A549 treated with AZD2906 at 1 μM for 4 hours (cell line): ENCODE results near the gene FH. TPM values are rescaled to one million over a fixed set of nuclear protein-coding genes. Genes with fewer than 3 reads are reported as not detected.

Experiments used
- total RNA-seq: library from RNA; stranded (reverse); fragments of 200-300 nt; extraction: Qiagen RNA extraction; gene quantifications from 5 replicates; pipeline ENCODE4 v1.2.3, GENCODE V29; 2022

The FH gene
- total RNA-seq = 81.2 to 86.5 TPM (median 85.4 TPM) in 5 replicates

GRCh38 chr1:241519308-241520079 lies at the start of gene FH:
Gene FH (minus strand): TSS chr1:241519755. CDS start chr1:241519722, 33 bp downstream.

GRCh38 chr1:241532162-241532531 lies 12.6 kb upstream of the FH start, which contains the start of gene KMO:
Gene KMO (plus strand): TSS chr1:241532378. CDS start chr1:241532445, 67 bp downstream.

Other genes starting within 250 kb of the FH start
- 0.02 to 0.03 TPM (median 0.02 TPM) in 3 of 5 replicates, not detected in the others for gene RGS7, start 162.6 kb downstream of the FH start, total RNA-seq
- gene KMO, start 12.6 kb upstream of the FH start, total RNA-seq = 0.51 to 1.2 TPM (median 0.98 TPM) in 5 replicates
- 7.8 to 9.4 TPM (median 8.3 TPM) in 5 replicates for gene CHML, start 120.6 kb upstream of the FH start, total RNA-seq
- 54.6 to 68.0 TPM (median 60.3 TPM) in 5 replicates for gene OPN3, start 120.6 kb upstream of the FH start, total RNA-seq
- not detected in 5 replicates for gene WDR64, start 132.5 kb upstream of the FH start, total RNA-seq